HCT116 (cell line): ENCODE measurements around the gene TOMM40L. TPM values are rescaled to one million over a fixed set of nuclear protein-coding genes. Genes with fewer than 3 reads are reported as not detected.
"Not testable (repeated sequence)": the region's sequence is repeated elsewhere in the genome, so short reads cannot be mapped to it uniquely, and the experiment has no call there.

ENCODE experiments used
- ATAC-seq: fragments of 200-7000 bp; cut with Tn5 transposase; 2 replicates; pipeline ENCODE4 v1.9.1; 2020; ENCODE audit warnings: mild to moderate bottlenecking, moderate library complexity
- BruUV-seq: library from RNA; stranded (reverse); fragments of 400-500 nt; replicated peaks from 2 replicates; lab custom pipeline; 2021; lab: Mats Ljungman, UMichigan
- CTCF ChIA-PET: fragments of 300-600 bp; sonication (Branson Sonifier 250); formaldehyde crosslinking; loops from one replicate; lab custom pipeline; 2021; ENCODE audit warnings: antibody characterized with exemption; lab: Charles Lee
- POLR2A ChIA-PET: fragments of 300-600, 350-600 bp; sonication (Branson Sonifier 250); formaldehyde crosslinking; loops from one replicate; lab custom pipeline; 2021; ENCODE audit warnings: antibody characterized with exemption; lab: Charles Lee
- RAD21 ChIA-PET, 2 experiments: fragments of 300-600 bp; sonication (Branson Sonifier 250); formaldehyde crosslinking; loops; one replicate each; lab custom pipeline; 2023; ENCODE audit warnings: low total read pairs in 2 of 2; ENCODE audit not compliant: uncharacterized antibody in 2 of 2, unreplicated experiment in 2 of 2, low non-redundant PET in 1 of 2; lab: Charles Lee
- DNase-seq: peaks from one replicate; pipeline ENCODE4 v3.0.0-alpha.2; 2010; ENCODE audit warnings: low read depth, low spot score
- H2AFZ ChIP-seq: fragments of 200-600 bp; shearing (Covaris generic), sonication (generic); 2 replicates; pipeline ENCODE4 v1.6.1; 2017; ENCODE audit warnings: low read depth, mixed run types, mixed read lengths, antibody characterized with exemption, low read length; ENCODE audit not compliant: poor library complexity, severe bottlenecking
- H3K27ac ChIP-seq: 2 replicates; pipeline ENCODE4 v1.5.1; 2012; ENCODE audit warnings: low read depth, low read length
- H3K27me3 ChIP-seq: fragments of 200-600 bp; sonication (generic); 2 replicates; pipeline ENCODE4 v1.6.1; 2016; ENCODE audit warnings: mixed run types, low read length, mixed read lengths; ENCODE audit not compliant: insufficient read depth
- H3K36me3 ChIP-seq, 2 experiments: fragments of 200-500 bp in 1 of 2; fragments of 200-600 bp in 1 of 2; sonication (Bioruptor generic) in 1 of 2; sonication (generic) in 1 of 2; 2 replicates each; pipeline versions ENCODE4 v1.5.1 to v1.6.1; 2014 to 2016; ENCODE audit warnings: low read length in 2 of 2, inconsistent platforms in 1 of 2, mixed read lengths in 1 of 2, mixed run types in 1 of 2; ENCODE audit not compliant: insufficient read depth in 2 of 2, control insufficient read depth in 1 of 2
- H3K4me1 ChIP-seq, 2 experiments: fragments of 200-600 bp in 1 of 2; sonication (generic) in 1 of 2; 2 replicates each; pipeline versions ENCODE4 v1.5.1 to v1.6.1; 2012 to 2017; ENCODE audit warnings: low read length in 2 of 2, inconsistent platforms in 1 of 2, mild to moderate bottlenecking in 1 of 2, mixed read lengths in 1 of 2, mixed run types in 1 of 2, moderate library complexity in 1 of 2; ENCODE audit not compliant: insufficient read depth in 2 of 2, control insufficient read depth in 1 of 2
- H3K4me2 ChIP-seq: fragments of 200-600 bp; sonication (generic); 2 replicates; pipeline ENCODE4 v1.6.1; 2017; ENCODE audit warnings: mixed run types, low read length, mixed read lengths
- H3K4me3 ChIP-seq, 2 experiments: fragments of 200-600 bp in 1 of 2; sonication (generic) in 1 of 2; replicated peaks in 1 of 2; 2 replicates each; pipeline ENCODE4 v1.5.1; 2011 to 2016; ENCODE audit warnings: low read length in 2 of 2, control low read depth in 1 of 2, low read depth in 1 of 2, mild to moderate bottlenecking in 1 of 2, mixed read lengths in 1 of 2, mixed run types in 1 of 2
- H3K79me2 ChIP-seq: fragments of 200-600 bp; sonication (generic); 2 replicates; pipeline ENCODE4 v1.6.1; 2017; ENCODE audit warnings: mild to moderate bottlenecking, mixed run types, low read length, moderate library complexity, mixed read lengths; ENCODE audit not compliant: insufficient read depth
- H3K9ac ChIP-seq: fragments of 200-600 bp; sonication (generic); 2 replicates; pipeline ENCODE4 v1.6.1; 2016; ENCODE audit warnings: low read length, mixed read lengths
- H3K9me2 ChIP-seq: fragments of 200-600 bp; sonication (generic), shearing (Covaris generic); 2 replicates; pipeline ENCODE4 v1.6.1; 2017; ENCODE audit warnings: mixed run types, mild to moderate bottlenecking, moderate library complexity; ENCODE audit not compliant: insufficient read depth
- H3K9me3 ChIP-seq, 2 experiments: fragments of 200-500 bp in 1 of 2; fragments of 200-600 bp in 1 of 2; sonication (Bioruptor generic) in 1 of 2; sonication (generic) in 1 of 2; 2 replicates each; pipeline ENCODE4 v1.6.1; 2014 to 2017; ENCODE audit warnings: low read length in 2 of 2, mixed read lengths in 2 of 2, inconsistent platforms in 1 of 2, low read depth in 1 of 2, mild to moderate bottlenecking in 1 of 2, mixed run types in 1 of 2, moderate library complexity in 1 of 2; ENCODE audit not compliant: control insufficient read depth in 1 of 2, insufficient read depth in 1 of 2
- H4K20me1 ChIP-seq: fragments of 200-600 bp; sonication (generic), shearing (Covaris generic); 2 replicates; pipeline ENCODE4 v1.6.1; 2017; ENCODE audit warnings: mixed run types, mild to moderate bottlenecking, moderate library complexity; ENCODE audit not compliant: insufficient read depth
- EGR1 ChIP-seq: IDR thresholded peaks from 2 replicates; pipeline ENCODE4 v1.6.1; 2012; ENCODE audit warnings: low read depth
- EZH2 ChIP-seq: fragments of 200-600 bp; sonication (generic); IDR thresholded peaks from 2 replicates; pipeline ENCODE4 v1.6.1; 2017; ENCODE audit warnings: antibody characterized with exemption, mixed run types
- POLR2AphosphoS5 ChIP-seq: IDR thresholded peaks from 2 replicates; pipeline ENCODE4 v1.6.1; 2011; ENCODE audit warnings: mild to moderate bottlenecking, low read depth, low read length, moderate library complexity
- ZFX ChIP-seq: fragments of 450-650 bp; IDR thresholded peaks from 2 replicates; pipeline ENCODE4 v1.6.1; 2017
- intact Hi-C: fragments of 100-400 bp; cut with micrococcal nuclease; formaldehyde crosslinking; loops from 2 replicates; pipeline ENCODE4 v1.10.0; 2022
- total RNA-seq: library from RNA; stranded (reverse); gene quantifications from one replicate; pipeline ENCODE4 v1.2.1, GENCODE V29; 2021; ENCODE audit not compliant: unreplicated experiment
- TF ChIP-seq, protein P1 (sequence below): IDR thresholded peaks from 2 replicates; pipeline ENCODE4 v1.6.1; 2011; ENCODE audit warnings: mild to moderate bottlenecking, low read length, moderate library complexity; ENCODE audit not compliant: insufficient replicate concordance; ENCODE audit errors: extremely low read depth
- TF ChIP-seq, protein P2 (sequence below): IDR thresholded peaks from 2 replicates; pipeline ENCODE4 v1.6.1; 2012; ENCODE audit warnings: low read depth
- TF ChIP-seq, protein P3 (sequence below), 3 experiments: fragments of 200-600 bp in 1 of 3; sonication (generic) in 1 of 3; IDR thresholded peaks in 2 of 3; conservative IDR thresholded peaks in 1 of 3; 2 replicates each; pipeline ENCODE4 v1.5.1; 2012 to 2017; ENCODE audit warnings: low read depth in 2 of 3, low read length in 2 of 3, antibody characterized with exemption in 1 of 3, borderline replicate concordance in 1 of 3, control low read depth in 1 of 3, mild to moderate bottlenecking in 1 of 3, mixed read lengths in 1 of 3, mixed run types in 1 of 3, moderate library complexity in 1 of 3; ENCODE audit not compliant: insufficient read depth in 1 of 3

Gene TOMM40L
- total RNA-seq, 1 experiment from 2014 or later: 9.8 TPM

DNA sequence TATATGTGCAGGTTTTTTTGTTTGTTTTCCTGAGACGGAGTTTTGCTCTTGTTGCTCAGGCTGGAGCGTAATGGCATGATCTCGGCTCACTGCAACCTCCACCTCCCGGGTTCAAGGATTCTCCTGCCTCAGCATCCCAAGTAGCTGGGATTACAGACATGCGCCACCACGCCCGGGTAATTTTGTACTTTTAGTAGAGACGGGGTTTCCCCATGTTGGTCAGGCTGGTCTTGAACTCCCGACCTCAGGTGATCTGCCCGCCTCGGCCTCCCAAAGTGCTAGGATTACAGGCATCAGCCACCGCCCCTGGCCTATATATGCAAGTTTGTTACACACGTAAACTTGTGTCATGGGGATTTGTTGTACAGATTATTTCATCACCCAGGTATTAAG lies 1.2 kb upstream of the TOMM40L start:
- ATAC-seq, H3K4me2 ChIP-seq, RAD21 ChIA-PET, H3K27me3 ChIP-seq, H3K9ac ChIP-seq, CTCF ChIA-PET, H3K79me2 ChIP-seq, H4K20me1 ChIP-seq, intact Hi-C loops, H3K9me3 ChIP-seq, H2AFZ ChIP-seq, H3K9me2 ChIP-seq, H3K4me3 ChIP-seq, BruUV-seq, DNase-seq: not testable (repeated sequence)
- Histone ChIP-seq H3K36me3 (peaks cover 4 to 17% of the 10 kb centered on the region in 2 experiments), H3K4me1 (peaks cover 14 to 24% of the 10 kb centered on the region in 2 experiments; a peak in 3 of 4 replicates), H3K27ac (peak overlapping the region; percentile 52; the same call in 1 of the 2 replicates)
- POLR2A ChIA-PET: interaction anchor here (1.5 kb wide), 1 partner anchor 82 kb away, joined by 9 read pairs; no protein-coding TSS in a partner anchor

DNA sequence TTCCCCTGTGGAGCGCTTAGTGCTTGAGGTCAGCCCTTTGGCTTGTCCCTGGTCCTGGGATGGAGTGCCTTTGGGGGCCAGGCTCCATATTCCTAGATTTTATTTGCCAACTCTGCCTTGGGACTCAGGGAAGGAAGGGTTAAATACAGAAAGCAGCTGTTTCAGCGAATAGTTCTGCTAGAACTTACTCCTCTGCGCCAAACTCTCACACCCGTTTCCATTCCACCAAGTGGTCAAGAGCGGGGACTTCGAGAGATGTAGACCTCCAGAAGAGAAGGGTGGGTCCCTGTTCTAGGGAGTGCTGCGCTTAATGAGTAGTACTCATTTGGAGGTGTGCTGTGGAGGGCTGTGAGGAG lies 704 bp upstream of the TOMM40L start:
- Histone ChIP-seq H3K27me3 (no peaks in the 10 kb centered on the region), H3K36me3 (peaks cover 4 to 17% of the 10 kb centered on the region in 2 experiments), H2AFZ (peak overlapping the region; percentile 48), H4K20me1 (no peaks in the 10 kb centered on the region), H3K79me2 (no peaks in the 10 kb centered on the region), H3K9ac (no peak overlapping the region), H3K4me1 (peaks cover 14 to 24% of the 10 kb centered on the region in 2 experiments; a peak in 3 of 4 replicates), H3K9me3 (no peaks in the 10 kb centered on the region), H3K4me2 (peak overlapping the region; percentile 34), H3K27ac (peak overlapping the region; percentile 52), H3K4me3 (no peak overlapping the region), H3K9me2 (no peaks in the 10 kb centered on the region)
- ATAC-seq (peak; percentile 21), DNase-seq (no peak)
- TF ChIP-seq, protein P1, sequence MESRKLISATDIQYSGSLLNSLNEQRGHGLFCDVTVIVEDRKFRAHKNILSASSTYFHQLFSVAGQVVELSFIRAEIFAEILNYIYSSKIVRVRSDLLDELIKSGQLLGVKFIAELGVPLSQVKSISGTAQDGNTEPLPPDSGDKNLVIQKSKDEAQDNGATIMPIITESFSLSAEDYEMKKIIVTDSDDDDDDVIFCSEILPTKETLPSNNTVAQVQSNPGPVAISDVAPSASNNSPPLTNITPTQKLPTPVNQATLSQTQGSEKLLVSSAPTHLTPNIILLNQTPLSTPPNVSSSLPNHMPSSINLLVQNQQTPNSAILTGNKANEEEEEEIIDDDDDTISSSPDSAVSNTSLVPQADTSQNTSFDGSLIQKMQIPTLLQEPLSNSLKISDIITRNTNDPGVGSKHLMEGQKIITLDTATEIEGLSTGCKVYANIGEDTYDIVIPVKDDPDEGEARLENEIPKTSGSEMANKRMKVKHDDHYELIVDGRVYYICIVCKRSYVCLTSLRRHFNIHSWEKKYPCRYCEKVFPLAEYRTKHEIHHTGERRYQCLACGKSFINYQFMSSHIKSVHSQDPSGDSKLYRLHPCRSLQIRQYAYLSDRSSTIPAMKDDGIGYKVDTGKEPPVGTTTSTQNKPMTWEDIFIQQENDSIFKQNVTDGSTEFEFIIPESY: no peak
- TF ChIP-seq ZFX (no peak), EGR1 (no peak), EZH2 (no peak), POLR2AphosphoS5 (no peak)
- TF ChIP-seq, protein P2, sequence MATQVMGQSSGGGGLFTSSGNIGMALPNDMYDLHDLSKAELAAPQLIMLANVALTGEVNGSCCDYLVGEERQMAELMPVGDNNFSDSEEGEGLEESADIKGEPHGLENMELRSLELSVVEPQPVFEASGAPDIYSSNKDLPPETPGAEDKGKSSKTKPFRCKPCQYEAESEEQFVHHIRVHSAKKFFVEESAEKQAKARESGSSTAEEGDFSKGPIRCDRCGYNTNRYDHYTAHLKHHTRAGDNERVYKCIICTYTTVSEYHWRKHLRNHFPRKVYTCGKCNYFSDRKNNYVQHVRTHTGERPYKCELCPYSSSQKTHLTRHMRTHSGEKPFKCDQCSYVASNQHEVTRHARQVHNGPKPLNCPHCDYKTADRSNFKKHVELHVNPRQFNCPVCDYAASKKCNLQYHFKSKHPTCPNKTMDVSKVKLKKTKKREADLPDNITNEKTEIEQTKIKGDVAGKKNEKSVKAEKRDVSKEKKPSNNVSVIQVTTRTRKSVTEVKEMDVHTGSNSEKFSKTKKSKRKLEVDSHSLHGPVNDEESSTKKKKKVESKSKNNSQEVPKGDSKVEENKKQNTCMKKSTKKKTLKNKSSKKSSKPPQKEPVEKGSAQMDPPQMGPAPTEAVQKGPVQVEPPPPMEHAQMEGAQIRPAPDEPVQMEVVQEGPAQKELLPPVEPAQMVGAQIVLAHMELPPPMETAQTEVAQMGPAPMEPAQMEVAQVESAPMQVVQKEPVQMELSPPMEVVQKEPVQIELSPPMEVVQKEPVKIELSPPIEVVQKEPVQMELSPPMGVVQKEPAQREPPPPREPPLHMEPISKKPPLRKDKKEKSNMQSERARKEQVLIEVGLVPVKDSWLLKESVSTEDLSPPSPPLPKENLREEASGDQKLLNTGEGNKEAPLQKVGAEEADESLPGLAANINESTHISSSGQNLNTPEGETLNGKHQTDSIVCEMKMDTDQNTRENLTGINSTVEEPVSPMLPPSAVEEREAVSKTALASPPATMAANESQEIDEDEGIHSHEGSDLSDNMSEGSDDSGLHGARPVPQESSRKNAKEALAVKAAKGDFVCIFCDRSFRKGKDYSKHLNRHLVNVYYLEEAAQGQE: no peak
- TF ChIP-seq, protein P3, sequence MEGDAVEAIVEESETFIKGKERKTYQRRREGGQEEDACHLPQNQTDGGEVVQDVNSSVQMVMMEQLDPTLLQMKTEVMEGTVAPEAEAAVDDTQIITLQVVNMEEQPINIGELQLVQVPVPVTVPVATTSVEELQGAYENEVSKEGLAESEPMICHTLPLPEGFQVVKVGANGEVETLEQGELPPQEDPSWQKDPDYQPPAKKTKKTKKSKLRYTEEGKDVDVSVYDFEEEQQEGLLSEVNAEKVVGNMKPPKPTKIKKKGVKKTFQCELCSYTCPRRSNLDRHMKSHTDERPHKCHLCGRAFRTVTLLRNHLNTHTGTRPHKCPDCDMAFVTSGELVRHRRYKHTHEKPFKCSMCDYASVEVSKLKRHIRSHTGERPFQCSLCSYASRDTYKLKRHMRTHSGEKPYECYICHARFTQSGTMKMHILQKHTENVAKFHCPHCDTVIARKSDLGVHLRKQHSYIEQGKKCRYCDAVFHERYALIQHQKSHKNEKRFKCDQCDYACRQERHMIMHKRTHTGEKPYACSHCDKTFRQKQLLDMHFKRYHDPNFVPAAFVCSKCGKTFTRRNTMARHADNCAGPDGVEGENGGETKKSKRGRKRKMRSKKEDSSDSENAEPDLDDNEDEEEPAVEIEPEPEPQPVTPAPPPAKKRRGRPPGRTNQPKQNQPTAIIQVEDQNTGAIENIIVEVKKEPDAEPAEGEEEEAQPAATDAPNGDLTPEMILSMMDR (IDR thresholded peaks at IDR 0.05 in 2 of 3, conservative IDR thresholded peaks at IDR 0.05 in 1 of 3; ENCODE audit: borderline replicate concordance in 1 of 3, insufficient read depth in 1 of 3, low read depth in 2 of 3, low read length in 2 of 3): no peak
- no TSS peak for BruUV-seq
- CTCF ChIA-PET: interaction anchor here (0.7 to 3.1 kb wide), 25 partner anchors 9 to 544 kb away, joined by 3 to 46 read pairs (median 6); partner anchors contain the start of genes CFAP126, DEDD, NDUFS2 and NR1I3
- RAD21 ChIA-PET: interaction anchor here (0.7 to 1.2 kb wide), 4 partner anchors 8 to 67 kb away, joined by 3 to 7 read pairs (median 3); no protein-coding TSS in a partner anchor
- intact Hi-C loops: no loop called here
- POLR2A ChIA-PET: interaction anchor here (0.8 to 1.5 kb wide), 7 partner anchors 9 to 164 kb away, joined by 3 to 9 read pairs (median 7); partner anchors contain the start of genes NDUFS2 and PPOX
